K562 (cell line): ENCODE data around the gene NDUFA13. TPM values are rescaled to one million over a fixed set of nuclear protein-coding genes. Genes with fewer than 3 reads are reported as not detected.

Experiments used
- CBFA2T3 ChIP-seq: fragments of 450-650 bp; IDR thresholded peaks from 2 replicates; pipeline ENCODE4 v1.6.1; 2017
- E2F6 ChIP-seq, 2 experiments: IDR thresholded peaks; 2 replicates each; pipeline ENCODE4 v1.6.1; 2011; ENCODE audit warnings: borderline replicate concordance in 1 of 2, control low read depth in 1 of 2, low read depth in 1 of 2, low read length in 1 of 2, mild to moderate bottlenecking in 1 of 2, mixed read lengths in 1 of 2, moderate library complexity in 1 of 2; ENCODE audit not compliant: insufficient read depth in 1 of 2, insufficient read length in 1 of 2, poor library complexity in 1 of 2, severe bottlenecking in 1 of 2; ENCODE audit errors: extremely low read depth in 1 of 2
- FOXJ3 ChIP-seq: sonication (generic); formaldehyde crosslinking; IDR thresholded peaks from 2 replicates; pipeline ENCODE4 v1.4.0; 2020; ENCODE audit warnings: mild to moderate bottlenecking, missing genetic modification reagents
- FOXM1 ChIP-seq, 2 experiments: fragments of 450-650 bp in 1 of 2; sonication (generic) in 1 of 2; formaldehyde crosslinking in 1 of 2; IDR thresholded peaks; 2 replicates each; pipeline versions ENCODE4 v1.6.1 to v1.9.0; 2017 to 2022; ENCODE audit warnings: low read depth in 2 of 2, mild to moderate bottlenecking in 2 of 2, missing genetic modification reagents in 1 of 2, moderate library complexity in 1 of 2
- ILF3 ChIP-seq: fragments of 450-650 bp; IDR thresholded peaks from 2 replicates; pipeline ENCODE4 v1.6.1; 2018; ENCODE audit warnings: antibody characterized with exemption, mild to moderate bottlenecking, moderate library complexity, borderline replicate concordance
- IRF2 ChIP-seq: sonication (generic); formaldehyde crosslinking; IDR thresholded peaks from 2 replicates; pipeline ENCODE4 v1.8.1; 2022; ENCODE audit warnings: mild to moderate bottlenecking, missing genetic modification reagents
- KLF13 ChIP-seq: fragments of 450-650 bp; IDR thresholded peaks from 2 replicates; pipeline ENCODE4 v1.6.1; 2016; ENCODE audit warnings: missing genetic modification characterization, low read depth, mild to moderate bottlenecking, missing compliant biosample characterization, moderate library complexity, borderline replicate concordance
- MGA ChIP-seq: fragments of 450-650 bp; IDR thresholded peaks from 2 replicates; pipeline ENCODE4 v1.6.1; 2016; ENCODE audit warnings: mild to moderate bottlenecking, moderate library complexity
- PHF20 ChIP-seq: fragments of 450-650 bp; IDR thresholded peaks from 2 replicates; pipeline ENCODE4 v1.6.1; 2018; ENCODE audit not compliant: partially characterized antibody
- TFAP4 ChIP-seq: sonication (generic); formaldehyde crosslinking; IDR thresholded peaks from 2 replicates; pipeline ENCODE4 v1.8.0; 2022; ENCODE audit warnings: missing genetic modification reagents, mild to moderate bottlenecking, moderate library complexity, borderline replicate concordance
- ZFPM2 ChIP-seq: fragments of 250-450 bp; sonication (Bioruptor Pico); IDR thresholded peaks from 2 replicates; pipeline ENCODE4 v1.5.1; 2022; ENCODE audit warnings: mild to moderate bottlenecking
- ZNF282 ChIP-seq: sonication (generic); formaldehyde crosslinking; IDR thresholded peaks from 2 replicates; pipeline ENCODE4 v1.8.1; 2023; ENCODE audit warnings: missing genetic modification reagents
- polyA plus RNA-seq, 8 experiments: library from polyadenylated mRNA; depleted of rRNA in 4 of 8; stranded (reverse) in 5 of 8; unstranded in 3 of 8; fragments of >200 nt; fragmentation: Nextera tagmentation in 2 of 8; fragmentation: Illumina TruSeq in 1 of 8; extraction: Ambion mirVana in 2 of 8; extraction: Trizol in 1 of 8; gene quantifications; 2 replicates each; pipeline versions ENCODE4 v1.2.1 to v1.2.3, GENCODE V29; 2011 to 2014; ENCODE audit warnings: inconsistent platforms in 1 of 8, missing spikeins in 1 of 8
- total RNA-seq, 7 experiments: library from RNA; depleted of rRNA in 6 of 7; stranded (reverse); fragments of >200 nt in 6 of 7; fragmentation: Illumina TruSeq in 2 of 7; extraction: Trizol in 2 of 7; gene quantifications; 2 replicates each; pipeline versions ENCODE4 v1.2.1 to v1.2.3, GENCODE V29; 2011 to 2021; ENCODE audit warnings: low replicate concordance in 1 of 7

NDUFA13 gene
- total and polyA plus RNA-seq, 9 of the 15 experiments (the other 6 are each of a cell fraction or from before 2014, with no cell fraction given), result 146 to 596 (median 429) TPM

- TF ChIP-seq MGA, result no peak
- peak; percentile 43 to 73 for TF ChIP-seq E2F6 (IDR thresholded peaks at IDR 0.05; ENCODE audit: borderline replicate concordance in 1 of 2, extremely low read depth in 1 of 2, insufficient read depth in 1 of 2, insufficient read length in 1 of 2, low read depth in 1 of 2, low read length in 1 of 2, poor library complexity in 1 of 2, severe bottlenecking in 1 of 2)
- no peak for TF ChIP-seq FOXM1 (IDR thresholded peaks at IDR 0.05; ENCODE audit: low read depth)
- 0 out of 2 replicates have a peak, but pooled peaks have one; percentile 15 for TF ChIP-seq FOXM1 (CRISPR knock-in tag; IDR thresholded peaks at IDR 0.05; ENCODE audit: low read depth)
- no peak for TF ChIP-seq IRF2
- no peak for TF ChIP-seq FOXJ3 (CRISPR knock-in tag)
- TF ChIP-seq ILF3, result no peak
- TF ChIP-seq PHF20, result no peak
- TF ChIP-seq ZNF282, result peak; percentile 9; the same call in 1 of the 2 replicates
- peak; percentile 71; the same call in 1 of the 2 replicates for TF ChIP-seq TFAP4 (CRISPR knock-in tag)
- TF ChIP-seq KLF13, result no peak
- no peak for TF ChIP-seq CBFA2T3
- no peak for TF ChIP-seq ZFPM2
Measured at GRCh38 chr19:19531951-19532805, 16.2 kb downstream of the NDUFA13 start (continued).
